Left renal pelvis (tissue), 4 donors: Measurements from ENCODE around the gene DNM2. TPM values are rescaled to one million over a fixed set of nuclear protein-coding genes. Genes with fewer than 3 reads are reported as not detected.
A peak's percentile ranks its signal among the peaks of the same experiment; 100 is the strongest.
"Not testable (repeated sequence)": the region's sequence is repeated elsewhere in the genome, so short reads cannot be mapped to it uniquely, and the experiment has no call there.

Experiments used
- DNase-seq, 4 donors: peaks; one replicate each; pipeline ENCODE4 v3.0.0-alpha.2; 2013; ENCODE audit warnings: low read depth in 4 of 4, low spot score in 3 of 4
- polyA plus RNA-seq, 4 donors: library from polyadenylated mRNA; unstranded; fragments of 120-200 nt; gene quantifications; one replicate each; pipeline ENCODE4 v1.2.1, GENCODE V29; 2013; ENCODE audit not compliant: insufficient read length in 4 of 4

DNM2 gene
- 100 to 1,000 TPM in 3 of 4 donors, 10 to 100 TPM in 1; 68.8 to 166 (median 125) TPM for polyA plus RNA-seq

GRCh38 chr19:10717356-10718204 lies at the start of gene DNM2:
Gene DNM2, plus strand, starts transcription at chr19:10718079. Its CDS starts 164 bp downstream, at chr19:10718243.
- DNase-seq = peak; percentile 99 to 100 (median 100)

GRCh38 chr19:10669246-10669645 lies 48.6 kb upstream of the DNM2 start:
- no peak for DNase-seq

GRCh38 chr19:10670182-10670581 lies 47.7 kb upstream of the DNM2 start:
- DNase-seq = no peak

- no peak for DNase-seq
These were observed 46.7 kb upstream of the DNM2 start for GRCh38 chr19:10670876-10671804.

- DNase-seq = not testable (repeated sequence)
These were observed 46.0 kb upstream of the DNM2 start for GRCh38 chr19:10671922-10672321.

GRCh38 chr19:10675214-10675613 lies 42.7 kb upstream of the DNM2 start:
- DNase-seq = not testable (repeated sequence)

- DNase-seq = no peak
These were observed 40.1 kb upstream of the DNM2 start for GRCh38 chr19:10677751-10678150.

- no peak for DNase-seq
These were observed 39.1 kb upstream of the DNM2 start for GRCh38 chr19:10678813-10679212.

GRCh38 chr19:10679743-10680142 lies 38.1 kb upstream of the DNM2 start:
- no peak for DNase-seq

GRCh38 chr19:10680545-10681135 lies 37.2 kb upstream of the DNM2 start:
- no peak for DNase-seq

- DNase-seq = no peak
These were observed 36.2 kb upstream of the DNM2 start for GRCh38 chr19:10681658-10682057.

GRCh38 chr19:10682397-10683063 lies 35.3 kb upstream of the DNM2 start:
- no peak for DNase-seq

- DNase-seq = no peak
These were observed 34.8 kb upstream of the DNM2 start for GRCh38 chr19:10683064-10683426.

- no peak for DNase-seq
These were observed 34.3 kb upstream of the DNM2 start for GRCh38 chr19:10683582-10683981.

GRCh38 chr19:10685210-10685609 lies 32.7 kb upstream of the DNM2 start:
- no peak for DNase-seq

GRCh38 chr19:10686193-10686592 lies 31.7 kb upstream of the DNM2 start:
- no peak for DNase-seq

- no peak for DNase-seq
These were observed 31.0 kb upstream of the DNM2 start for GRCh38 chr19:10686661-10687517.

- no peak for DNase-seq
These were observed 30.2 kb upstream of the DNM2 start for GRCh38 chr19:10687518-10688288.
